ENCODE results near the gene IRAK1BP1.
"Not testable (repeated sequence)": the region's sequence is repeated elsewhere in the genome, so short reads cannot be mapped to it uniquely, and the experiment has no call there.

The IRAK1BP1 gene

GRCh38 chr6:78917788-78918187 lies 50.4 kb downstream of the IRAK1BP1 start:
- Histone ChIP-seq H3K4me3 (ENCODE audit: severe bottlenecking) (no peak overlapping the region), H3K4me1 (ENCODE audit: insufficient read depth, poor library complexity, severe bottlenecking) (no peaks in the 10 kb centered on the region), H3K9me3 (ENCODE audit: severe bottlenecking) (peaks cover 4% of the 10 kb centered on the region), H3K36me3 (ENCODE audit: low read depth) (no peaks in the 10 kb centered on the region), H3K27me3 (ENCODE audit: insufficient read depth, poor library complexity, severe bottlenecking) (no peaks in the 10 kb centered on the region), H3K27ac (ENCODE audit: poor library complexity, severe bottlenecking) (no peak overlapping the region)
- no peak for ATAC-seq (ENCODE audit: low read depth)
- no peak for TF ChIP-seq CTCF (IDR thresholded peaks at IDR 0.05; ENCODE audit: poor library complexity, severe bottlenecking)
- no peak for DNase-seq (ENCODE audit: low spot score)

GRCh38 chr6:78921168-78921567 lies 53.8 kb downstream of the IRAK1BP1 start:
- not testable (repeated sequence) for H3K4me3 ChIP-seq (ENCODE audit: severe bottlenecking); H3K27me3 ChIP-seq (ENCODE audit: insufficient read depth, poor library complexity, severe bottlenecking); H3K4me1 ChIP-seq (ENCODE audit: insufficient read depth, poor library complexity, severe bottlenecking); H3K9me3 ChIP-seq (ENCODE audit: severe bottlenecking); ATAC-seq (ENCODE audit: low read depth); DNase-seq (ENCODE audit: low spot score); H3K36me3 ChIP-seq (ENCODE audit: low read depth); H3K27ac ChIP-seq (ENCODE audit: poor library complexity, severe bottlenecking)

- Histone ChIP-seq H3K27ac (ENCODE audit: poor library complexity, severe bottlenecking) (no peak overlapping the region), H3K4me3 (ENCODE audit: severe bottlenecking) (no peak overlapping the region), H3K4me1 (ENCODE audit: insufficient read depth, poor library complexity, severe bottlenecking) (no peaks in the 10 kb centered on the region), H3K36me3 (ENCODE audit: low read depth) (no peaks in the 10 kb centered on the region), H3K9me3 (ENCODE audit: severe bottlenecking) (no peaks in the 10 kb centered on the region), H3K27me3 (ENCODE audit: insufficient read depth, poor library complexity, severe bottlenecking) (peaks cover 3% of the 10 kb centered on the region)
- DNase-seq (ENCODE audit: low spot score) (no peak), ATAC-seq (ENCODE audit: low read depth) (no peak)
- TF ChIP-seq CTCF (IDR thresholded peaks at IDR 0.05; ENCODE audit: poor library complexity, severe bottlenecking), result no peak
Observed at GRCh38 chr6:78925317-78925716, 58.0 kb downstream of the IRAK1BP1 start.

- H3K4me3 ChIP-seq (ENCODE audit: severe bottlenecking), result no peak overlapping the region
- H3K27me3 ChIP-seq (ENCODE audit: insufficient read depth, poor library complexity, severe bottlenecking), result no peaks in the 10 kb centered on the region
- ATAC-seq (ENCODE audit: low read depth) (no peak), DNase-seq (ENCODE audit: low spot score) (no peak)
- H3K9me3 ChIP-seq (ENCODE audit: severe bottlenecking), result no peaks in the 10 kb centered on the region
- peaks cover 41% of the 10 kb centered on the region for H3K36me3 ChIP-seq (ENCODE audit: low read depth)
- no peaks in the 10 kb centered on the region for H3K4me1 ChIP-seq (ENCODE audit: insufficient read depth, poor library complexity, severe bottlenecking)
- no peak overlapping the region for H3K27ac ChIP-seq (ENCODE audit: poor library complexity, severe bottlenecking)
- no peak for TF ChIP-seq CTCF (IDR thresholded peaks at IDR 0.05; ENCODE audit: poor library complexity, severe bottlenecking)
Observed at GRCh38 chr6:78935553-78935952, 68.2 kb downstream of the IRAK1BP1 start.

GRCh38 chr6:78936515-78936914 lies 69.2 kb downstream of the IRAK1BP1 start:
- H3K4me3 ChIP-seq (ENCODE audit: severe bottlenecking), result no peak overlapping the region
- no peaks in the 10 kb centered on the region for H3K9me3 ChIP-seq (ENCODE audit: severe bottlenecking)
- DNase-seq (ENCODE audit: low spot score) (no peak), ATAC-seq (ENCODE audit: low read depth) (no peak)
- no peaks in the 10 kb centered on the region for H3K4me1 ChIP-seq (ENCODE audit: insufficient read depth, poor library complexity, severe bottlenecking)
- no peak overlapping the region for H3K27ac ChIP-seq (ENCODE audit: poor library complexity, severe bottlenecking)
- no peak for TF ChIP-seq CTCF (IDR thresholded peaks at IDR 0.05; ENCODE audit: poor library complexity, severe bottlenecking)
- peaks cover 50% of the 10 kb centered on the region for H3K36me3 ChIP-seq (ENCODE audit: low read depth)
- no peaks in the 10 kb centered on the region for H3K27me3 ChIP-seq (ENCODE audit: insufficient read depth, poor library complexity, severe bottlenecking)

Measured in RWPE2 (cell line).